HepG2 (cell line): ENCODE data around the gene CAPN9. TPM values are rescaled to one million over a fixed set of nuclear protein-coding genes. Genes with fewer than 3 reads are reported as not detected.
A peak's percentile ranks its signal among the peaks of the same experiment; 100 is the strongest.

ENCODE experiments used
- CENPT ChIP-seq: sonication (generic); formaldehyde crosslinking; IDR thresholded peaks from 2 replicates; pipeline ENCODE4 v1.8.0; 2022; ENCODE audit warnings: low read depth, mild to moderate bottlenecking, moderate library complexity, missing genetic modification reagents
- ELF3 ChIP-seq: IDR thresholded peaks from 2 replicates; pipeline ENCODE4 v1.6.1; 2016; ENCODE audit warnings: missing genetic modification reagents, missing compliant biosample characterization
- HNRNPH1 ChIP-seq: fragments of 200-400 bp; formaldehyde crosslinking; optimal IDR thresholded peaks from 2 replicates; pipeline ENCODE3; 2017; ENCODE audit warnings: mild to moderate bottlenecking, low read depth, low read length
- HOXA5 ChIP-seq: sonication (generic); formaldehyde crosslinking; IDR thresholded peaks from 2 replicates; pipeline ENCODE4 v1.4.0; 2020; ENCODE audit warnings: missing genetic modification reagents
- NAIF1 ChIP-seq: sonication (generic); formaldehyde crosslinking; IDR thresholded peaks from 2 replicates; pipeline ENCODE4 v1.5.0; 2020; ENCODE audit warnings: mild to moderate bottlenecking, missing genetic modification reagents, borderline replicate concordance
- NR2F2 ChIP-seq: IDR thresholded peaks from 2 replicates; pipeline ENCODE4 v1.6.1; 2012; ENCODE audit warnings: low read depth, inconsistent platforms, borderline replicate concordance
- REST ChIP-seq, 2 experiments: IDR thresholded peaks; 2 replicates each; pipeline ENCODE4 v1.6.1; 2011 to 2012; ENCODE audit warnings: low read length in 2 of 2, borderline replicate concordance in 1 of 2, low read depth in 1 of 2, mild to moderate bottlenecking in 1 of 2, moderate library complexity in 1 of 2
- SAP130 ChIP-seq: IDR thresholded peaks from 2 replicates; pipeline ENCODE4 v1.6.1; 2016; ENCODE audit warnings: low read depth
- SIN3B ChIP-seq: fragments of 150-350 bp; IDR thresholded peaks from 2 replicates; pipeline ENCODE4 v1.6.1; 2014; ENCODE audit warnings: low read length
- TEAD3 ChIP-seq: optimal IDR thresholded peaks from 2 replicates; pipeline ENCODE3; 2016; ENCODE audit warnings: borderline replicate concordance
- ZFP36 ChIP-seq: fragments of 150-350 bp; IDR thresholded peaks from 2 replicates; pipeline ENCODE4 v1.6.1; 2018; ENCODE audit warnings: borderline replicate concordance, low read length, low read depth; ENCODE audit not compliant: partially characterized antibody
- ZNF318 ChIP-seq: sonication (generic); formaldehyde crosslinking; IDR thresholded peaks from 2 replicates; pipeline ENCODE4 v1.4.0; 2020; ENCODE audit warnings: mild to moderate bottlenecking, missing genetic modification reagents
- ZNF605 ChIP-seq: sonication (generic); formaldehyde crosslinking; IDR thresholded peaks from 2 replicates; pipeline ENCODE4 v1.8.0; 2022; ENCODE audit warnings: mild to moderate bottlenecking, missing genetic modification reagents
- ZNF781 ChIP-seq: sonication (generic); formaldehyde crosslinking; IDR thresholded peaks from 2 replicates; pipeline ENCODE4 v1.5.1; 2020; ENCODE audit warnings: borderline replicate concordance, mild to moderate bottlenecking, missing genetic modification reagents; ENCODE audit errors: not compliant biosample characterization
- ZNF83 ChIP-seq: sonication (generic); formaldehyde crosslinking; IDR thresholded peaks from 2 replicates; pipeline ENCODE4 v1.4.0; 2020; ENCODE audit warnings: missing genetic modification reagents, mild to moderate bottlenecking, borderline replicate concordance
- polyA plus RNA-seq, 8 experiments: library from polyadenylated mRNA; depleted of rRNA in 3 of 8; stranded (reverse) in 7 of 8; unstranded in 1 of 8; fragments of >200 nt; fragmentation: Illumina TruSeq in 4 of 8; extraction: Trizol in 4 of 8; gene quantifications; 2 replicates each; pipeline versions ENCODE4 v1.2.1 to v1.2.3, GENCODE V29; 2011 to 2016; ENCODE audit warnings: low read depth in 4 of 8, missing spikeins in 1 of 8, mixed read lengths in 1 of 8; ENCODE audit not compliant: insufficient read depth in 1 of 8
- total RNA-seq, 5 experiments: library from RNA; depleted of rRNA; stranded (reverse); fragments of >200 nt; fragmentation: Illumina TruSeq; extraction: Trizol; gene quantifications; 2 replicates each; pipeline ENCODE4 v1.2.3, GENCODE V29; 2016; ENCODE audit warnings: low read depth in 1 of 5
- TF ChIP-seq, protein P1 (sequence below): sonication (generic); formaldehyde crosslinking; IDR thresholded peaks from 2 replicates; pipeline ENCODE4 v1.4.0; 2020; ENCODE audit warnings: missing genetic modification reagents, low read depth, mild to moderate bottlenecking, borderline replicate concordance

Gene CAPN9
- total and polyA plus RNA-seq, 2 of the 13 experiments (the other 11 are each of a cell fraction or from before 2014, with no cell fraction given): 0.04 to 0.31 TPM

GRCh38 chr1:230768903-230769570 lies 21.8 kb downstream of the CAPN9 start (continued):
- TF ChIP-seq REST (IDR thresholded peaks at IDR 0.05; ENCODE audit: borderline replicate concordance in 1 of 2, low read depth in 1 of 2, low read length in 2 of 2) (no peak), SIN3B (no peak), SAP130 (CRISPR knock-in tag) (0 out of 2 replicates have a peak, but pooled peaks have one; percentile 17), ZNF605 (CRISPR knock-in tag) (no peak), NR2F2 (no peak), CENPT (CRISPR knock-in tag) (no peak), HNRNPH1 (no peak), HOXA5 (CRISPR knock-in tag) (no peak), ZFP36 (no peak), ZNF781 (CRISPR knock-in tag) (peak; percentile 39), ZNF83 (CRISPR knock-in tag) (no peak), ELF3 (CRISPR knock-in tag) (0 out of 2 replicates have a peak, but pooled peaks have one; percentile 12), TEAD3 (CRISPR knock-in tag) (peak; percentile 50), NAIF1 (no peak), ZNF318 (CRISPR knock-in tag) (no peak)
- TF ChIP-seq, protein P1, sequence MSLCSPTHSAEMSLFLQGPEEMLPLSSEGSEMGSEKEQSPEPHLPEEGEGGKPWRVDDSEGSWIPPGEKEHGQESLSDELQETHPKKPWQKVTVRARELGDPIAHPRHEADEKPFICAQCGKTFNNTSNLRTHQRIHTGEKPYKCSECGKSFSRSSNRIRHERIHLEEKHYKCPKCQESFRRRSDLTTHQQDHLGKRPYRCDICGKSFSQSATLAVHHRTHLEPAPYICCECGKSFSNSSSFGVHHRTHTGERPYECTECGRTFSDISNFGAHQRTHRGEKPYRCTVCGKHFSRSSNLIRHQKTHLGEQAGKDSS (CRISPR knock-in tag): no peak
